ENCODE results near the gene CASP6.

The CASP6 gene

DNA sequence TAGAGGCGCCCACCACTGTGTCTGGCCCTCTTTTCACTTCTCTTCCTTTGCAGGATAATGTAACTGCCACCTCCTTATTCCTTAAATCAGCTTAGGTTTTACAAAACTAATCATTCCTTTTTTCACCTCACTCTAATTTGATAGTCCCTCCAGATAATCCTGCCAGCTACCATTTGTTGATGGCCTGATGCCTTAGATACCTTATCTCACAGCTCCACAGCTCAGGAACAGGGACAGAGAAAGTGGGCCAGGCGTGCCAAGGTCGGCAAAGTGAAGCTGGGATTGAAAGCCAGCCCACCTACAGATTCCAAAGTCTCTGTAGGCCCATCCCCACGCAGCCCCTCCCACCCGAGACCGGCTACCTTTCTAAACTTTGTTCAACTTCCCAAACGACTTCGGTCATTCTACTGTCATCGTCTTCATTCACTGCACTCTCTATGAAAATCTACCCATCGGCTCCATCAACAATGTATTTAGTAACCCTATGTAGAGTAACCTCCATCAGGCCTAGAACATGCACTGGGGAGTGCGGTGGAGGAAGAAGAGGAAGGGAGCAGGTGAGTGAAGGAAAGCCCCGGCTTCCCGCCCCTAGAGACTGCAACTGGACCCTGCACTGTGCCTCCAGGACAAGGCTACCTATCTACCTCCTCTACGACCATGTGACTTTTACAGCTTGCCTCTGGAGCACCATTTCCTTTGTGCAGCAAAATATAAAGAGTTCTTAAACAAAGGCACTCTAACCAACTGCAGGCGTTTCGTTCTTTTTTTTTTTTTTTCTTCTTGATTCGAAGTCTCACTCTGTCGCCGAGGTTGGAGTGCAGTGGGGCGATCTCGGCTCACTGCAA, 1.5 kb downstream of the CASP6 start:
- no peak for DNase-seq (ENCODE audit: low read depth)

DNA sequence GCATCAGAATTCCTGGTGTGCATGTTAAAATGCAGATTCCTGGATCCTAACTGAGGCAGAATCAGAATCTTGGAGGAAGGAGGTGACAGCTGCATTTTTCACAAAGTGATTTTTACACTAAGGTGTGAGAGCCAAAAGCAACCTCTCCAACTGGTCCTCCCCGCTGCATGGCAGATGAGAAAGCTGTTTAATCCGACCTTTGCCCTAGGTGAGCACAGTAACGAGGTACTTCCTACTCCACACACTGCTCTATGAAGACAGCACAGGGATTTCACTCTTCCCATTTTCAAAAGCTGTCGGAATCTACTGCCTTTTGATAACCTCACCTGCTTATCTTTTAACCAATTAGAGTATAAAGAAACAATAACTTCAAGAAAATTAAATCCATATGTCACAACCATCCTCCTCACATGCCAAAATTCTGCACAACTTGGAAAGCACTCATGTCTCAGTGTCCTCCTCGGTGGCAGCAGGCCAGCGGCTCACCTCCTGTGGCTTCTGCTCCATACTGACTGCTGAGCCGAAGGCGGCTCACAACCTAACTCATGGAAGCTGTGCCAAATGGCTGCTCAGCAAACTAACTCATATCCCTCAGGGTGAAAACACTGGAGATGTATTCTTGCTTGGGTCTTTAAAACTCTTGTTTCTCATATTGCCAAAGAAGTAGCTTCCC, 3.6 kb downstream of the CASP6 start:
- H3K4me3 ChIP-seq (ENCODE audit: low read length): no peak overlapping the region
- no peak for TF ChIP-seq CTCF (conservative IDR thresholded peaks at IDR 0.05; ENCODE audit: low read length)
- DNase-seq (ENCODE audit: low read depth): no peak

More for the DNA sequence above, 1.5 kb downstream of the CASP6 start:
- TF ChIP-seq CTCF (conservative IDR thresholded peaks at IDR 0.05; ENCODE audit: low read length): no peak
- peak overlapping the region; percentile 83 for H3K4me3 ChIP-seq (ENCODE audit: low read length)

DNA sequence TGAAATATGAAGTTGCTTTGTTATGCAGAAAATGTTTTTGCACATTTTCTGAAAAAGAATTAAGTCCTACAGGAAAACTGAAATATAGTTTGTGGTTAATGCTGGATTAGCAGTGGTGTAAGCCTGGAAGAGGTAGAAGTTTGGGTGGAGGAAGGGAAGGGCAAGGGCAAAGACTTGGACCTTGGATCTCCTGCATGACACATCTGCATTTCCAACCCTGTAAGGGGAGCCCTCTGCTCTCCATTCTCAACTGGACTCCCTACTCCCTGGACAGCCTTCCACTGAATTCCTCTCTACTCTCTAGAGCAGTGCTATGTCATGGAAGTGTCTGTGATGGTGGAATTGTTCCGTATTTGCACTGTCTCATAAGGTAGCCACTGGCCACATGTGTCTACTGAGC, 4.6 kb downstream of the CASP6 start:
- DNase-seq (ENCODE audit: low read depth): no peak
- no peak overlapping the region for H3K4me3 ChIP-seq (ENCODE audit: low read length)
- TF ChIP-seq CTCF (conservative IDR thresholded peaks at IDR 0.05; ENCODE audit: low read length): no peak

DNA sequence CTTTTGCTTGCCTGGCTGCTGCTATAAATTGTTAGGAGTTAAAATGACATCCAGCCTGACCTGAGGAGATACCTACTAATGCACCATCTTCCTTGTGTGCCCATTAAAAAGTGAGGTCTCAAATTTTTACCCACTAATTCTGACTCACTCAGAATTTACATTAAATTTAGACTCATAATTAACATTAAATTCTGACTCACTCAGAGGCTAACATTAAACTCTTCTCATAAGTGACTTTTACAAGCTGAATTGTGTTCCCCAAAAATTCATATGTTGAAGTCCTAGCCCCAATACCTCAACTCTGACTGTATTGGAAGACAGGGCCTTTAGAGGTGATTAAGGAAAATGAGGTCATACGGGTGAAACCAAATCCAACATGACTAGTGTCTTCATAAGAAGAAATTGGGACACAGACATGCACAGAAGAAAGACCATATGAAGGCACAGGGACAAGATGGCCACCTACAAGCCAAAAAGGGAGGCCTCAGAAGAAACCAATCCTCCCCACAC, 11.8 kb downstream of the CASP6 start:
- no peak for DNase-seq (ENCODE audit: low read depth)
- H3K4me3 ChIP-seq (ENCODE audit: low read length): no peak overlapping the region
- no peak for TF ChIP-seq CTCF (conservative IDR thresholded peaks at IDR 0.05; ENCODE audit: low read length)

- H3K4me3 ChIP-seq (ENCODE audit: low read length): no peak overlapping the region
- DNase-seq (ENCODE audit: low read depth): no peak
- no peak for TF ChIP-seq CTCF (conservative IDR thresholded peaks at IDR 0.05; ENCODE audit: low read length)
Measured at GRCh38 chr4:109690690-109691410, 12.4 kb downstream of the CASP6 start.

DNA sequence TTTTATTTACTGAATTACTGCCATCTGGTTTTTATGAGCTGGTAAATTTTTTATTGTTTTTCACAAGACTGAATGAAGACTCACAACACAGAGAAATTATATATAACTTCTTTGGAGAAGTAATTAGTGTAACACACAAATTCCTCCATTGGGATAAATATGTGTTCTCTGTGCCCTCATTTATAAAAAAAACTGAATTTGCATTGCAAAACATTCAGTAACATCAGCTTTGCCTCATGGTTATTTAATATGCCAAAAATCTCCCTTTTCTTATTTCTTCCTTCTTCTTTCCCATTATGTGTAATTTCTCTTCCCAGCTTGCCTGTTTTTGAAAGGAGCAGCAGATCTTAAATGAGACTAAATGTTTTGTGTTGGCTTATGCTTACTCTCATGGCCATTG, 18.5 kb downstream of the CASP6 start:
- H3K4me3 ChIP-seq (ENCODE audit: low read length): no peak overlapping the region
- TF ChIP-seq CTCF (conservative IDR thresholded peaks at IDR 0.05; ENCODE audit: low read length): no peak
- DNase-seq (ENCODE audit: low read depth): no peak
